ENCODE results near the gene KLHL18. TPM values are rescaled to one million over a fixed set of nuclear protein-coding genes. Genes with fewer than 3 reads are reported as not detected.

KLHL18 gene
- total RNA-seq, 1 donor from 2014 or later = 36.6 TPM

DNA sequence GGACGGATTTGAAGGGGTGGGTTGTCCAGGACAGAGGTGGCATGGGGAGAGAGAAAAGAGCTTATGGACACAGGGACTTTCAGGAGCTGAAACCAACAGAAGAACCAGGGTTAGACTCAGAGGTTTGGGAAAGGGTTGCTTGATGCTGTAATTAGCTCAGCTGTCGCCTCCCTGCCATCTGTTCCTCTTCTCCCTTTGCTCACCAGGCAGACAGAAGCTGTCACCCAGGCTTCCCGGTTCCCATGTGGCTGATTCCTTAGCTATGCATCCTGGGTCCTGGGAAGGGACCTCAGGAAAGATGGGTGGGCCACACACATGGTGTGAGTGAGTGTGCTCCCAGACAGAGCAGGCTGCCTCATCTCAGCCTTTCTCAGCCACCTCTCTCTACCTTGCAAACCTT lies 112.1 kb downstream of the KLHL18 start:
- no peaks in the 10 kb centered on the region for H3K27me3 Mint-ChIP-seq
- H3K36me3 Mint-ChIP-seq (ENCODE audit: low read depth) = peaks cover 47% of the 10 kb centered on the region
- H3K4me3 Mint-ChIP-seq = no peak overlapping the region
- H3K27ac Mint-ChIP-seq = no peak overlapping the region
- CTCF ChIA-PET = no interaction called here
- no peaks in the 10 kb centered on the region for H3K9me3 Mint-ChIP-seq
- H3K4me1 Mint-ChIP-seq = no peaks in the 10 kb centered on the region
- intact Hi-C loops (cut with micrococcal nuclease) = no loop called here
- no peak for DNase-seq
- ATAC-seq (ENCODE audit: low read depth) = no peak
- POLR2A ChIA-PET = no interaction called here
- TF ChIP-seq, protein P1, sequence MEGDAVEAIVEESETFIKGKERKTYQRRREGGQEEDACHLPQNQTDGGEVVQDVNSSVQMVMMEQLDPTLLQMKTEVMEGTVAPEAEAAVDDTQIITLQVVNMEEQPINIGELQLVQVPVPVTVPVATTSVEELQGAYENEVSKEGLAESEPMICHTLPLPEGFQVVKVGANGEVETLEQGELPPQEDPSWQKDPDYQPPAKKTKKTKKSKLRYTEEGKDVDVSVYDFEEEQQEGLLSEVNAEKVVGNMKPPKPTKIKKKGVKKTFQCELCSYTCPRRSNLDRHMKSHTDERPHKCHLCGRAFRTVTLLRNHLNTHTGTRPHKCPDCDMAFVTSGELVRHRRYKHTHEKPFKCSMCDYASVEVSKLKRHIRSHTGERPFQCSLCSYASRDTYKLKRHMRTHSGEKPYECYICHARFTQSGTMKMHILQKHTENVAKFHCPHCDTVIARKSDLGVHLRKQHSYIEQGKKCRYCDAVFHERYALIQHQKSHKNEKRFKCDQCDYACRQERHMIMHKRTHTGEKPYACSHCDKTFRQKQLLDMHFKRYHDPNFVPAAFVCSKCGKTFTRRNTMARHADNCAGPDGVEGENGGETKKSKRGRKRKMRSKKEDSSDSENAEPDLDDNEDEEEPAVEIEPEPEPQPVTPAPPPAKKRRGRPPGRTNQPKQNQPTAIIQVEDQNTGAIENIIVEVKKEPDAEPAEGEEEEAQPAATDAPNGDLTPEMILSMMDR (IDR thresholded peaks at IDR 0.05) = no peak

Other genes starting within 250 kb of the KLHL18 start
- gene SETD2, start 118.8 kb upstream of the KLHL18 start, total RNA-seq = 56.9 and 65.7 TPM in 2 replicates
- gene KIF9, start 145 bp upstream of the KLHL18 start, total RNA-seq = 2.3 and 2.5 TPM in 2 replicates
- gene PTPN23, start 98.1 kb downstream of the KLHL18 start, total RNA-seq = 44.0 and 50.3 TPM in 2 replicates
- gene SCAP, start 193.0 kb downstream of the KLHL18 start, total RNA-seq = 82.5 and 84.3 TPM in 2 replicates
- 37.8 and 45.4 TPM in 2 replicates for gene ELP6, start 230.8 kb downstream of the KLHL18 start, total RNA-seq